ENCODE measurements around the gene ZC3H12C.
"Not testable (repeated sequence)": the region's sequence is repeated elsewhere in the genome, so short reads cannot be mapped to it uniquely, and the experiment has no call there.

ZC3H12C gene

DNA sequence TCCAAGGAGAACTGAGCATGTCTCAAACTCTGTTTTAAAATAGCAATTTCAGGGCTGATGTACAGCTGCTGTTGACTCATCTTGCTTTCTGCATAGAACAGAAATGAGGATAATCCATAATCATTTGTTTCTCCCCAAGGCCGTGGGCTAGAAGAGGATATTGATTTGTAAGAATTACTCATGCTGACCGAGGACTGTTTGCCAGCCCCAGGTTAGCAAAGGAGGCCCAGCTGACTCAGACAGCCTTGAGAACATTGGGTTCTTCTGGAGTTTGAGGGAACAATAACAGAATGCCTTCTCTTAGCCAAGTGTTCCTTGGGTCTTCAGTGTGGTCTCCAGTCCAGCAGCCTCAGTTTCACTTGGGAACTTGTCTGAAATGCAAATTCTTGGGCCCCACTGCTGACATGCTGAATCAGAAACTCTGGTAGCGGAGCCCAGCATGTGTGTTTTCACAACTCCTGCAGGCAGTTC is 92.0 kb downstream of the ZC3H12C start:
- no peak for DNase-seq (ENCODE audit: low spot score)

DNA sequence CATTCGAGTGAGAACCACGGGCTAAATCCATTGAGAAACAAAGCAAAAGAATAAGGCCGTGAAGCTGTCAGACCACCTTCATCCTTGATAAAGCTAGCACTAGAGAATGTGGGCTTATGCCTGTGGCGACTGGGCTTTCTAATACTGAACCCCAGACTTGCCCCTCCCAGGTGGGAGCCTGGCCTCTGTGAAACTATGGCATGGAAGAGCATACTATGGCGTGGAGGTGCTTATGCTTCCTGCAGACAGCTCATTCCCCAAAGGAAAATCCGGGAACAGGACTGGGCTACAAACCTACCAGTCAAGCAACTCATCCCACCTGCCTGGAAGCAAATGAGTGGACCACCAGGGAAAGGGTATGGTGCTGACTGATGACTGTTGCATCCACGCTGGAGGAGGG is 92.4 kb downstream of the ZC3H12C start:
- DNase-seq (ENCODE audit: low spot score) = no peak

DNA sequence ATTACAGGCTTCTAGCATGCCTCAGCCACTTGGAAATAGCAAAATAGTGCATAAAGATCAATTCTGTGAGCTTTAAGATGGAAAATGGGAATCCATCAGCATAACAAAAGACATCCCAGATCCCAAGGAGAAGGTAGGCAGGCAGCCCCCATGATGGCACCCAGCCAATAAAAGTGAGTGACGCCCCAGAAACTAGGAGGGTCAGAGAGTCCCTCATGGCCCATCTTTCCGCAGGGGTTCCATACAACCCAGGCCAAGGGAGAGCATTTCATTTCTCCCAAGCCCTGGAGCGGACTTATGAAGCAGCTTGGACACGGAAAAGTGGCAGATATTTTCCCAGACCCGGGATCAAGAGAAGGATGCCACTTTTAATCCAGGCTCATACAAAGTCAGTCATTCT is 93.3 kb downstream of the ZC3H12C start:
- no peak for DNase-seq (ENCODE audit: low spot score)

DNA sequence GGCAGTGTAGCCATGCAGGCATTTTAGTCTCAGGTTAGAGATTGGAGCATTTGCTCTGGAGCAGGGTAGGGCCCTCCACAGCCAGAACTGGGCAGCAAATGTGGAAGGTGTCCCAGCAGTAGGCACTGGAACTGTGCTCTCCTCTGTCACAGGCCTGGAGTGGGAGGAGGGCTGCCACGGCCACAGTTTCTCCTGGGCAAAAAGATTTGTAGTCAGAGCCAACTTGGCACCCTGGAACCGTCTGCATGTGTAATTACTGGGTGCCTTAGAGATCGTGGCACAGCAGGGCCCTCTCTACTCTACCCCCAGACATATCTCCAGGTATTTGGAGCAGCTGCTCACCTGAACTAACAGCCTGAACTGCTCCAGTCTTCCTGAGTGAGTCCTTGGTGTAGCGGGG is 93.7 kb downstream of the ZC3H12C start:
- no peak for DNase-seq (ENCODE audit: low spot score)

DNA sequence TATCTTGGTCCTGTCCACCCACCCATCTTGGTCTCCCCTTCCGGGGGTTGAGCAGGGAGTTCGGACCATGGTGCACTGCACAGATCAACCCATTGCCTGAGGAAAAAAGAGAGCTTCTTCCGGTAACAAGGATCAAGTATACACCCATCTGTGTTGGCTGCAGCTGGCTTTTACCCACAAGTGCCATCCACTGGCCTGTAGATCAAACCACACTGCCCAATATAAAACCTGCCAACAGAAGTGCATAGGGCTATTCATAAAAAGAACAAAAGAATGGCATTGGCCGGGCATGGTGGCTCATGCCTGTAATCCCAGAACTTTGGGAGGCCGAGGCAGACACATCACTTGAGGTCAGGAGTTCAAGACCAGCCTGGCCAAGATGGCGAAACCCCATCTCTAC is 94.5 kb downstream of the ZC3H12C start:
- DNase-seq (ENCODE audit: low spot score) = no peak

DNA sequence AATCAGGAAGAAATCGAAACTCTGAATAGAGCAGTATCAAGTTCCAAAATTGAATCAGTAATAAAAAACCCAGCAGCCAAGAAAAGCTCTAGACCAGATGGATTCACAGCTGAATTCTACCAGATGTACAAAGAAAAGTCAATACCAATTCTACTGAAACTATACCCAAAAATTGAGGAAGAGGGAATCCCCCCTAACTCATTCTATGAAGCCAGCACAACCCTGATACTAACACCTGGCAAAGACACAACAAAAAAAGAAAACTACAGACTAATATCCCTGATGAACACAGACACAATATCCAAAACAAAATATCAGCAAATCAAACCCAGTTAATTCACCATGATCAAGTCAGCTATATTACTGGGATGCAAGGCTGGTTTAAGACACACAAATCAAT is 97.7 kb downstream of the ZC3H12C start:
- no peak for DNase-seq (ENCODE audit: low spot score)

DNA sequence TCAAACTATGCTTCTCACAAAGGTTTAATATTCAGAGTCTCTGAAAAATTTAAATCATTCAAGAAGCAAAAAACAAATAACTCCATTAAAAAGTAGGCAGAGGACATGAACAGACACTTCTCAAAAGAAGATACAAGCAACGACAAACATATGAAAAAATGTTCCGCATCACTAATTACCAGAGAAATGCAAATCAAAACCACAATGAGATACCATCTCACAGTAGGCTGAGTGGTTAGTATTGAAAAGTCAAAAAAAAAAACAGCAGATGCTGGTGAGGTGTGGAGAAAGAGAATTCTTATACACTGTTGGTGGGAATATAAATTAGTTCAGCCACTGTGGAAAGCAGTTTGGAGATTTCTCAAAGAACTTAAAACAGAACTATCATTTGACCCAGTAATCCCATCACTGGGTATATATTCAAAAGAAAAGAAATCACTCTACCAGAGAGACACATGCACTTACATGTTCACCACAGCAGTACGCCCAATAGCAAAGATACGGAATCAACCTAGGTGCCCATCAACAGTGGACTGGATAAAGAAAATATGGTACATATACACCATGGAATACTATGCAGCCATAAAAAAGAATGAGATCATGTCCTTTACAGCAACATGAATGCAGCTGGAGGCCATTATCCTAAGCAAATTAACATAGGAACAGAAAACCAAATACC is 99.6 kb downstream of the ZC3H12C start:
- not testable (repeated sequence) for DNase-seq (ENCODE audit: low spot score)

DNA sequence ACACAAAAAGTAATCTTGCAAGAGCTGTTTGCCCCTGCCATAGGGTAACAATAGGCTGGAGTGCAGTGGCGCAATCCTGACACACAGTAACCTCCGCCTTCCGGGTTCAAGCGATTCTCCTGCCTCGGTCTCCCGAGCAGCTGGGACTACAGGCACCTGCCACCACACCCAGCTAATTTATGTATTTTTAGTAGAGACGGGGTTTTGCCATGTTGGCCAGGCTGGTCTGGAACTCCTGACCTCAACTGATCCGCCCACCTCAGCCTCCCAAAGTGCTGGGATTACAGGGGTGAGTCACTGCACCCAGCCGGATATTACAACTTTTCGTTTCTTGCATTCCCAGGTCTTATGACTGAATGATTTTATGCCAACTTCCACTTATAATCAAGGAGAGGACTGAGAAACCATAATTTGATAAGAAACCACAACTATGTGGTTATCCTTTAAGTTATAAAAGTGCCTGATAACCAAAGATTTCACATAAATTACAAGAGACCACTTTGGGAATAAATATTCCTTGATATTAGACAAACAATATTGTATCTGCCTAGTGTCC is 101.1 kb downstream of the ZC3H12C start:
- not testable (repeated sequence) for DNase-seq (ENCODE audit: low spot score)

DNA sequence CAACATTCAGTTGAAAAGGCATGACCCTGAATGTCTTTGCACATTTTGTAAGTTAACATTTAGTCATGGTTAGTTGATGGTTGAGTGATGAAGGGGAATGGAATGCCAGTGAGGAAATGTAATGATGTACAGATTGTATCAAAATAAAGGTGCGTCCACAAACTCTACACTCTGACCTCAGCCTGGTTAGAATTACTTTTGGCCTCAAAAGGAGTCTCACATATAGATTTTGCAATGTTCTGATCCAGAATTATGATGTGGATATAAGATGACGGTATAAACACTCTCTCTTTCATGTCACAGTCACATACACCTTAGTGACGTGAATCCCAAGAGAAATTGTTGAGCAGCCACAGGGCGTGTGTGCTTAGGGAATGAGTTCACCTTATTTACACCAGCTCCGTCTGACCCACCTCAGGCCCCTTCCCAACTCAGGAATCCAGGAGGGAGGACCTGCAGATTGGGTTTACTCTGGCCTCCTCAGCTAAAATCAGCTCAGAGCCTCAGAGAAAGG is 103.1 kb downstream of the ZC3H12C start:
- DNase-seq (ENCODE audit: low spot score) = peak; percentile 36

DNA sequence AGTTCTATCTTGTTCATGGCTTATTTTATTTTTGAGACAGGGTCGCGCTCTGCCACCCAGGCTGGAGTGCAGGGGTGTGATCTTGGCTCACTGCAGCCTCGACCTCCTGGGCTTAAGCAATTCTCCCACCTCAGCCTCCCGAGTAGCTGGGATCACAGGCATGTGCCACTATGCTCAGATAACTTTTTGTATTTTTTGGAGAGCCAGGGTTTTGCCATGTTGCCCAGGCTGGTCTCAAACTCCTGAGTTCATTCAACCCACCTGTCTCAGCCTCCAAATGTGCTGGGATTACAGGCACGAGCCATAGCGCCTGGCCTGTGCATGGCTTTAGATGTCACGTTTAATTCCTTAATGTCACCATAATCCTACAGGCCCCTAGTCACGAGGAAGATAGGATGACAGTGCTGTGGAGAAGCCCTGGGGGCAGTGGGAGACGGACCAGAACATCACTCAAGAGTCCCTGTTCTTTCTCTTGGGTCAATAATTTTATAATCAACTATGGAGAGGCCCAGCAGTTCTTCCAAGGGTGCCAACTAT is 103.8 kb downstream of the ZC3H12C start:
- no peak for DNase-seq (ENCODE audit: low spot score)

DNA sequence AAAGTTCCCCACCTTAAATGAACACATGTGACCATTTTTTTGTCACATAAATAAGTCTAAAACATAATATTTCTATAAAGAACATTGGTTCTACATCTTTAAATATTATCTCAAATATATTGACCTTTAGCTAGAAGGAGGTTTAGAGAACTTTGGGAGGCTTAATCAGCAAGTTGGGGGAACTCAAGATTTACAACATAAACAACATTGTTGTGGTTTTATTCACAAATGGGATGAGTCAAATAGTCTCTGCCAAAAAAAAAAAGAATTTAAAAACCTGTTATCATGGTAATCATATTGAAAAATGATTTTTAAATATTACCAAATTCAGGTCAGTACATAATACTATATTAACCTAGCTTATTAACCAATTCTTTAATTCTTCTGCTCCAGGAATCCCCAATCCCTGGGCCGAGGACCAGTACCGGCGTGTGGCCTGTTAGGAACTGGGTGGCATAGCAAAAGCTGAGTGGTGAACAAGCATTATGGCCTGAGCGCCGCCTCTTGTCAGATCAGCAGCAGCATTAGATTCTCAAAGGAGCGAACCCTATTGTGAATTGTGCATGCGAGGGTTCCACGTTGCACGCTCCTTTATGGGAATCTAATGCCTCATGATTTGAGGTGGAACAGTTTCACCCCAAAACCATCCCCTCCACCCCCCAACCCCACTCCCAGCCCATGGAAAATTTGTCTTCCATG is 105.0 kb downstream of the ZC3H12C start:
- no peak for DNase-seq (ENCODE audit: low spot score)

DNA sequence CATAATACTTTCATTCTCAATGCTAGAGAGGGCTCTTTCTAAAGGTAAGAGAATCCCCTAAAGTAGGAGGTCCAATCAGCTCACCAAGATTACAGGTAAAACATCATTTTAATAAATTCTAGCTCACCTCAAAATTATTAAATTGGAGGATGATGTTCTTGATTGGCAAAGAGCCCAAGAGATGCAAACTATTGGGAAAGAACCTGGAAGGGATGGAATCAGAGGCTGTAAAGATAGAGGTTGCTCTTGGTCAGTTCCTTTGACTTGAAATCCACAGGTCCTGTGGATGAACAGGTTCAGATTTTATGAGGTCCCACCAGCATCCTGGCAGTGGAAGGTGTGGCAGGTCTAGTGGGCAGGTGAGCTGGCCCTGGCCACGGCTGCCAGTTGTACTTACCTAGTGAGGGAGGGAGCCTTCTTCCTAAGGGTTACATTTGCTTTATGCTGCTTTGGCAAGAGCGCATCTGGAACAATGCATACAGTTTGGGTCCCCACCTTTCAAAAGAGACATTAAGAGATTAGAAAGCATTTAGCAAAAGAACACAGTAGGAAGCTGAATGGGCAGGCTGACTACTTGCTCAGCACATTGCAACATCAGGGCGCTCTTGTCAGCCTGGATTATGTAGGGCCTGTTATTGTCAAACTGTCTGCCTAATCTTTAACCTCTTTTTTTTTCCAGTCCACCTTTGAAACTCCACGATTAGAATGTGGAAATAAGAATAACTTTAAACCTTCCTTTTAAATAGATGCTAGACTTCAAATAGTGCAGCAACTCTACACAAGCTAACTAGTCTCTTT is 106.2 kb downstream of the ZC3H12C start:
- DNase-seq (ENCODE audit: low spot score) = no peak

DNA sequence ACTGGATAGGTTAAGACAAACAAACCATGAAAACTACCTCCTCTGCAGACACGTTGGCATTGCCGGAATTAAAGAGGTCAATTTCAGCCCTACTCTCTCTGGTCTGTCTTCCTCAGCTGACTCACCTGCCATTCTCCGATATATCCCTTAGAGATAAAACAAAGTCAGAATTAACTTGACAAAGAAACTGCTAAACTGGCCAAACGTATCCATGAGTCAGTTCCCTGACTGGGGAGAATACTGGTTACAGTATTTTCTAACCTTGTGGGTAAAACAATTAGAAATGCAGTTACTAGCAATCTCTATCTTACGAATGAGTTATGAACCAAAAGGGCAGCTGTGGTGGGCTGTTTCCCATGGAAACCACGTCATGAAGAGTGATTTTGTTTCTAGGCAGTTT is 107.0 kb downstream of the ZC3H12C start:
- no peak for DNase-seq (ENCODE audit: low spot score)

DNA sequence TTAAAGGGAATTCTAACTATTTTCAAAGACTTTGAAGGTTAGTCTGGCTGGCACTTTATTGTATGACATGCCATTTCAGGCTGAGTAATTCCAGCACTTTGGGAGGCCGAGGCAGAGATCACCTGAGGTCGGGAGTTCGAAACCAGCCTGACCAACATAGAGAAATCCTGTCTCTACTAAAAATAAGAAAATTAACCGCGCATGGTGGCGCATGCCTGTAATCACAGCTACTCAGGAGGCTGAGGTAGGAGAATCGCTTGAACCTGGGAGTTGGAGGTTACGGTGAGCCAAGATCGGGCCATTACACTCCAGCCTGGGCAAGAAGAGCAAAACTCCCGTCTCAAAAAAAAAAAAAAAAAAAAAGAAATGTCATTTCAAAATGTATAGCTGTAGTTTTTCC is 107.6 kb downstream of the ZC3H12C start:
- no peak for DNase-seq (ENCODE audit: low spot score)

DNA sequence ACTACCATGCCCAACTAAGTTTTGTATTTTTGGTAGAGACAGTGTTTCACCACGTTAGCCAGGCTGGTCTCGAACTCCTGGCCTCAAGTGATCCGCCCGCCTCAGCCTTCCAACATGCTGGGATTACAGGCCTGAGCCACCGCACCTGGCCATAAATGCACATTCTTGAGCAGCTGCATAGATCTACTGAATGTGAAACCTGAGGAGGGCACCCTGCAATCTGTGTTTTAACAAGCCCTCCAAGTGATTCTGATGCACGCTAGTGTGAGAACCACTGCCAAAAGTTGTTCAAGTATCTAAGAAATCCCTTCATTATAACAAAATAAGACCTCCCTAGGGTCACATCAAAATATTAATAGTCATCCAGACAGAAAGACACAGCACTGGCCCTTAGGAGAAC is 113.9 kb downstream of the ZC3H12C start:
- DNase-seq (ENCODE audit: low spot score) = no peak

DNA sequence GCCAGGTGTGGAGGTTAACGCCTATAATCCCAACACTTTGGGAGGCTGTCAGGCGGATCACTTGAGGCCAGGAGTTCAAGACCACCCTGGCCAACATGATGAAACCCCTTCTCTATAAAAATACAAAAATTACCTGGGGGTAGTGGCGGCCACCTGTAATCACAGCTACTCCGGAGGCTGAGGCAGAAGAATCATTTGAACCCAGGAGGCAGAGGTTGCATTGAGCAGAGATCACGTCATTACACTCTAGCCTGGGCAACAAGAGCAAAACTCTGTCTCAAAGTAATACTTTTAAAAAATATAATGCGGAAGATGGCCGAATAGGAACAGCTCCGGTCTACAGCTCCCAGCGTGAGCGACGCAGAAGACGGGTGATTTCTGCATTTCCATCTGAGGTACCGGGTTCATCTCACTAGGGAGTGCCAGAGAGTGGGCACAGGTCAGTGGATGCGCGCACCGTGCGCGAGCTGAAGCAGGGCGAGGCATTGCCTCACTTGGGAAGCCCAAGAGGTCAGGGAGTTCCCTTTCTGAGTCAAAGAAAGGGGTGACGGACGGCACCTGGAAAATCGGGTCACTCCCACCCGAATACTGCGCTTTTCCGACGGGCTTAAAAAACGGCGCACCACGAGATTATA is 115.6 kb downstream of the ZC3H12C start:
- not testable (repeated sequence) for DNase-seq (ENCODE audit: low spot score)

DNA sequence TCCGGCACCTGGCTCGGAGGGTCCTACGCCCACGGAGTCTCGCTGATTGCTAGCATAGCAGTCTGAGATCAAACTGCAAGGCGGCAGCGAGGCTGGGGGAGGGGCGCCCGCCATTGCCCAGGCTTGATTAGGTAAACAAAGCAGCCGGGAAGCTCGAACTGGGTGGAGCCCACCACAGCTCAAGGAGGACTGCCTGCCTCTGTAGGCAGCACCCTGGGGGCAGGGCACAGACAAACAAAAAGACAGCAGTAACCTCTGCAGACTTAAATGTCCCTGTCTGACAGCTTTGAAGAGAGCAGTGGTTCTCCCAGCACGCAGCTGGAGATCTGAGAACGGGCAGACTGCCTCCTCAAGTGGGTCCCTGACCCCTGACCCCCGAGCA is 116.1 kb downstream of the ZC3H12C start:
- not testable (repeated sequence) for DNase-seq (ENCODE audit: low spot score)

DNA sequence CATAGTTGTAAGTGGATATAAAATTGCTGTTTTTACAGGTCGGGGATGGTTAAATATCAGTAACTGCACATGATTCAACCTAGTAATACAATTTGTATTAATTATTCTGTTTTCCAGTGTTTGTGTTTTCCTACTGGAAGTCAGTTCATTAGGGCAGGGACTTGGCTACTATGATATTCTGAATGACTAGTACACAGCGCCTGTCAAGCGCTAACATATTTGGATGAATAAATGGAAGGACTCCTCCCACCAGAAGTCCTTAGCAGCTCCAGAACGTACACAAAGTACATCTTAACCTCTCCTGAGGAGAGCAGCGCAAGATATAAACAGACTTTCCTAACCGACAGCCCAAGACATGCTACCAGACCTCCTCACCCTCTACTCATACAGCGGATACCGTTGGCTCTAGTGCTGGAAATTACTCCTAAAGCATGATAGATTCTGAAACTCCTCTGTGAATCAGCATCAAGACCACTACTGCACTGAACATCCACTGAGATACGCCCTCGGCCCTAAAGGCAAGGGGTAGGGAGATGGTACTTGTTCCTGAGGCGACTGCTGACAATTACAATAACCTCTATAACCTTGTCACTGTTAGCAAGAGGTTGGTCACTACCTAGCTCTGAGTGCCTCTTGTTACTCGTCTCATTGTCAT is 124.2 kb downstream of the ZC3H12C start:
- DNase-seq (ENCODE audit: low spot score) = no peak

DNA sequence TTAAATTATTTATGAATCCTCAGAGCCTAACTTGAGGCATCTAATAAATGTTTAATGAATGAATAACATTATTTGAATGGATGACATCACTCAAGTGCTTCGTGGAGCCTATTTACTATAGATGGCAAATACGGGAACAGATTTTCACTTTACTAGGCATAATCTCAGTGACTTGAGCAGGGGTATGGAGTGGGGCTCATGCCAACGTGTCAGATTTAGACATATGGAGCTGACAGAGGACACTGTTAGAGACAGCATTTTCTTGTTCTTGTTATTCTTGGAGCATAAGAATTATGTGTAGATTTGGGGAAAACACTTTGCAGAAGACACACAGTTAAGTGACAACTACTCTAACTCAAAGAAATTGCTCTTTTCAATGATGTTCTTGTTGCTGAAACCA is 124.7 kb downstream of the ZC3H12C start:
- DNase-seq (ENCODE audit: low spot score) = no peak

DNA sequence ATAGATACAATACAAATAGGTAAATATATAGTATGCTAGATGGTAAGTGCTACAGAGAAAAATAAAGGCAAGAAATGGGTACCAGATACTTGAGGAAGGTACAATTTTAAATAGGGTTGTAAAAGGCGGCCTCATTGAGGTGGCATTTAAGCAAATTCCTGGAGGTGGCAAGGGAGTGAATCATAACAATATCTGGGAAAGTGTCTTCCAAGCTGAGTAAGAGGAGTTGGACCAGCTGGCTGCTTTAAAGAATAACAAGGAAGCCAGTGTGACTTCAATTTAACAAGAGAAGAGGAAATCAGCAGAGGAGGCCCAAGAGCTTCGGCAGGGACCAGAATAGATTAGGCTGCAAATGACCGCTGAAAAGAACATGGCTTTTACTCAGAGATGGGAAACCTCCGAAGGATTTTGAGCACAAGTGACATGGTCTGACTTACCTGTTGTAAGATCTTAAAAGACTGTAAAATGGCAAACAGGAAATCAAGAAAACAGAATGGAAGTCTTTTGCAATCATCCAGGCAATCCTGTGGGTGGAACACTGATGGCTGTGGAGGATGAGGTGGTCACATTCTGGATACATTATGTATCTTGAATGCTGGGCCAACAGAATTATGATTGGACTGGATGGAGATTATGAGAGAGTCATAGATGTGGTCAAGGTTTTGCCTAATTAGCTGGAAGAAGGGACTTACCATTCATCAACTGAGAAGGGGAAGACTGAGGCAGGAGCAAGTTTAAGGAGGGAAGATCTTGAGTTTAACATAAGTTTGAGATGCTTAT is 126.0 kb downstream of the ZC3H12C start:
- no peak for DNase-seq (ENCODE audit: low spot score)
